Brain microvascular endothelial cell (primary cell): Measurements from ENCODE around the gene RARRES2.

Source experiments
- DNase-seq: peaks from one replicate; pipeline ENCODE4 v3.0.0-alpha.2; 2020
- H3K27ac ChIP-seq: fragments of 250-450 bp; sonication (Bioruptor Pico); 2 replicates; pipeline ENCODE4 v1.5.1; 2020; ENCODE audit warnings: mild to moderate bottlenecking, moderate library complexity
- H3K27me3 ChIP-seq: fragments of 250-450 bp; sonication (Bioruptor Pico); replicated peaks from 2 replicates; pipeline ENCODE4 v1.5.1; 2020; ENCODE audit warnings: mild to moderate bottlenecking
- H3K36me3 ChIP-seq: fragments of 250-450 bp; sonication (Bioruptor Pico); replicated peaks from 2 replicates; pipeline ENCODE4 v1.5.1; 2020; ENCODE audit warnings: mild to moderate bottlenecking
- H3K4me3 ChIP-seq: 2 replicates; pipeline ENCODE4 v1.5.1; 2011; ENCODE audit warnings: low read depth, mild to moderate bottlenecking, control low read depth, low read length, moderate library complexity
- in situ Hi-C: cut with HindIII; loops from 2 replicates; pipeline ENCODE4 v1.10.0; 2017; ENCODE audit warnings: low sequenced_read_pairs, low pct_ligation_motif_present
- TF ChIP-seq, protein P1 (sequence below): IDR thresholded peaks from 2 replicates; pipeline ENCODE4 v1.5.1; 2011; ENCODE audit warnings: low read depth, mild to moderate bottlenecking, moderate library complexity, low read length, control low read depth, inconsistent platforms; ENCODE audit errors: missing control alignments

The RARRES2 gene

DNA sequence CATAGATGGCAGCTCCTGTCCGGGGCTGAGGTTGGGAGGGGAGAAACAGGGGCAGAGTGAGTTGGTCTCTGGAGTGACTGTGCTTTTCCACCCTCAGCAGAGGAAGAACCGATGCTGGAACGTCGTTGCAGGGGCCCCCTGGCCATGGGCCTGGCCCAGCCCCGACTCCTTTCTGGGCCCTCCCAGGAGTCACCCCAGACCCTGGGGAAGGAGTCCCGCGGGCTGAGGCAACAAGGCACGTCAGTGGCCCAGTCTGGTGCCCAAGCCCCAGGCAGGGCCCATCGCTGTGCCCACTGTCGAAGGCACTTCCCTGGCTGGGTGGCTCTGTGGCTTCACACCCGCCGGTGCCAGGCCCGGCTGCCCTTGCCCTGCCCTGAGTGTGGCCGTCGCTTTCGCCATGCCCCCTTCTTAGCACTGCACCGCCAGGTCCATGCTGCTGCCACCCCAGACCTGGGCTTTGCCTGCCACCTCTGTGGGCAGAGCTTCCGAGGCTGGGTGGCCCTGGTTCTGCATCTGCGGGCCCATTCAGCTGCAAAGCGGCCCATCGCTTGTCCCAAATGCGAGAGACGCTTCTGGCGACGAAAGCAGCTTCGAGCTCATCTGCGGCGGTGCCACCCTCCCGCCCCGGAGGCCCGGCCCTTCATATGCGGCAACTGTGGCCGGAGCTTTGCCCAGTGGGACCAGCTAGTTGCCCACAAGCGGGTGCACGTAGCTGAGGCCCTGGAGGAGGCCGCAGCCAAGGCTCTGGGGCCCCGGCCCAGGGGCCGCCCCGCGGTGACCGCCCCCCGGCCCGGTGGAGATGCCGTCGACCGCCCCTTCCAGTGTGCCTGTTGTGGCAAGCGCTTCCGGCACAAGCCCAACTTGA is 29.9 kb upstream of the RARRES2 start:
- peak overlapping the region; percentile 70 for H3K27ac ChIP-seq
- in situ Hi-C loops = no loop called here
- H3K36me3 ChIP-seq = peaks cover 30% of the 10 kb centered on the region
- TF ChIP-seq, protein P1, sequence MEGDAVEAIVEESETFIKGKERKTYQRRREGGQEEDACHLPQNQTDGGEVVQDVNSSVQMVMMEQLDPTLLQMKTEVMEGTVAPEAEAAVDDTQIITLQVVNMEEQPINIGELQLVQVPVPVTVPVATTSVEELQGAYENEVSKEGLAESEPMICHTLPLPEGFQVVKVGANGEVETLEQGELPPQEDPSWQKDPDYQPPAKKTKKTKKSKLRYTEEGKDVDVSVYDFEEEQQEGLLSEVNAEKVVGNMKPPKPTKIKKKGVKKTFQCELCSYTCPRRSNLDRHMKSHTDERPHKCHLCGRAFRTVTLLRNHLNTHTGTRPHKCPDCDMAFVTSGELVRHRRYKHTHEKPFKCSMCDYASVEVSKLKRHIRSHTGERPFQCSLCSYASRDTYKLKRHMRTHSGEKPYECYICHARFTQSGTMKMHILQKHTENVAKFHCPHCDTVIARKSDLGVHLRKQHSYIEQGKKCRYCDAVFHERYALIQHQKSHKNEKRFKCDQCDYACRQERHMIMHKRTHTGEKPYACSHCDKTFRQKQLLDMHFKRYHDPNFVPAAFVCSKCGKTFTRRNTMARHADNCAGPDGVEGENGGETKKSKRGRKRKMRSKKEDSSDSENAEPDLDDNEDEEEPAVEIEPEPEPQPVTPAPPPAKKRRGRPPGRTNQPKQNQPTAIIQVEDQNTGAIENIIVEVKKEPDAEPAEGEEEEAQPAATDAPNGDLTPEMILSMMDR = no peak
- no peaks in the 10 kb centered on the region for H3K27me3 ChIP-seq
- DNase-seq = no peak
- no peak overlapping the region for H3K4me3 ChIP-seq

- Histone ChIP-seq H3K36me3 (peaks cover 30% of the 10 kb centered on the region), H3K27me3 (no peaks in the 10 kb centered on the region), H3K27ac (peak overlapping the region; percentile 70), H3K4me3 (peak overlapping the region; percentile 83)
- TF ChIP-seq, protein P1 = peak; percentile 27
- DNase-seq = peak; percentile 86
- in situ Hi-C loops = no loop called here
Observed at GRCh38 chr7:150370612-150371071, 29.2 kb upstream of the RARRES2 start.

GRCh38 chr7:150369748-150370501 is 28.5 kb upstream of the RARRES2 start:
- Histone ChIP-seq H3K27me3 (no peaks in the 10 kb centered on the region), H3K36me3 (peaks cover 30% of the 10 kb centered on the region), H3K27ac (peak overlapping the region; percentile 70), H3K4me3 (peak overlapping the region; percentile 83)
- TF ChIP-seq, protein P1 = no peak
- DNase-seq = no peak
- in situ Hi-C loops = no loop called here

- Histone ChIP-seq H3K4me3 (peak overlapping the region; percentile 83), H3K27ac (peak overlapping the region; percentile 70), H3K36me3 (peaks cover 27% of the 10 kb centered on the region), H3K27me3 (no peaks in the 10 kb centered on the region)
- TF ChIP-seq, protein P1 = no peak
- in situ Hi-C loops = no loop called here
- peak; percentile 44 for DNase-seq
Observed at GRCh38 chr7:150368884-150369747, 27.7 kb upstream of the RARRES2 start.

DNA sequence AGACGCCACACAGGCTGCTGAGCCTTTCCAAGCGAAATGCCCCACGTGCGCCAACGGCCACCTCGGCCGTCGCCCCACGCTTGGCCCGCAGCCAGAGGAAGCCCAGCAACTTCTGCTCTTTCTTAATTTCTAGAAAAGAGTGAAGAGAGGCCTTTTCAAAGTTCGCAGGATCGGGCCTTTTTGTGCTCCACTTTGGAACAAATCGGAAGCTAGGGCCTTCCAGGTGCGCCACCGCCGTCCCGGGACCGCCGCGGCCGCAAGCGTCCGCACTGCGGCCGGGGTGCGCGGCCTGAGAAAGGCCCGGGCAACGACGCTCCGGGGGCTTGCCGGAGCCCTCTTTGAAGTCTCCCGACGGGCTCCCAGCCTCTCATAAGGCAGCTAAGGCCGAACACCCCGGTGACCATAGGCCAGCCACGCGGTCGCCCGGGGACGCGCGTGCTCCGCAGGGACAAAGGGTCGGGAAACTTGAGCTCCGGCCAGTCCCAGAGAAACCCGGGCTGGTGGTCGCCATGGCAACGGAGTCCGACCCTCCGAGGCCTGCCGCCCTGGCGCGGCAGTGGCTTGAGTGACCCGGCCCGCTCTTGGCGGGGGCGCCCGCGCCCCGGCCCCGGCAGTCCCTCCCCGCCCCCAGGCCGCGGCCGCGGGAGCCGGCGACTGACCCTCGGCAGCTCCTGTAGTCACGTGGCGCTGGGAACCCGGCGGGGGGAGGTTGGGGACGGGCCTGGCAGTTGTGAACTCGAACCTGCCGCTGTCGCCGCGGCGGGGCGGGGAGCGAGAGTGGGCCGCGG is 26.9 kb upstream of the RARRES2 start, which contains the start of gene REPIN1:
Gene REPIN1, plus strand, starts transcription at position 727 of the 788 bp plus-strand sequence. CDS start 890 bp downstream, outside the sequence.
- Histone ChIP-seq H3K27me3 (no peaks in the 10 kb centered on the region), H3K4me3 (peak within 1 kb of the TSS; percentile 83), H3K27ac (peak within 1 kb of the TSS; percentile 70), H3K36me3 (peaks cover 20% of the 10 kb centered on the region)
- DNase-seq = peak; percentile 58
- in situ Hi-C loops = no loop called here
- TF ChIP-seq, protein P1 = no peak
